Mesenchymal stem cell (in vitro differentiated cells and primary cell): ENCODE results near the gene NKX6-1.

ENCODE experiments used
- DNase-seq: peaks from one replicate; pipeline ENCODE4 v3.0.0-alpha.2; 2013
- H2AFZ ChIP-seq: one replicate; pipeline ENCODE4 v1.6.1; 2013; ENCODE audit warnings: low read depth, mild to moderate bottlenecking, control low read depth, inconsistent platforms, low read length, moderate library complexity
- H2AK5ac ChIP-seq: 2 replicates; pipeline ENCODE4 v1.6.1; 2013; ENCODE audit warnings: low read length, moderate library complexity, mild to moderate bottlenecking, inconsistent platforms; ENCODE audit not compliant: severe bottlenecking
- H2BK120ac ChIP-seq: one replicate; pipeline ENCODE4 v1.6.1; 2013; ENCODE audit warnings: low read depth, mild to moderate bottlenecking, inconsistent platforms, low read length, moderate library complexity
- H2BK12ac ChIP-seq, 2 experiments: one replicate each; pipeline ENCODE4 v1.6.1; 2013; ENCODE audit warnings: inconsistent platforms in 2 of 2, low read length in 2 of 2, mild to moderate bottlenecking in 2 of 2, moderate library complexity in 2 of 2, control low read depth in 1 of 2
- H2BK15ac ChIP-seq: one replicate; pipeline ENCODE4 v1.6.1; 2013; ENCODE audit warnings: mild to moderate bottlenecking, low read depth, inconsistent platforms; ENCODE audit not compliant: poor library complexity, severe bottlenecking
- H2BK5ac ChIP-seq: 2 replicates; pipeline ENCODE4 v1.6.1; 2013; ENCODE audit warnings: low read depth, mild to moderate bottlenecking, low read length, control low read depth, inconsistent platforms; ENCODE audit not compliant: poor library complexity, severe bottlenecking
- H3K14ac ChIP-seq, 2 experiments: one replicate each; pipeline ENCODE4 v1.6.1; 2013; ENCODE audit warnings: inconsistent platforms in 2 of 2, low read length in 2 of 2, control low read depth in 1 of 2, mild to moderate bottlenecking in 1 of 2, moderate library complexity in 1 of 2
- H3K18ac ChIP-seq, 2 experiments: one replicate each; pipeline ENCODE4 v1.6.1; 2013; ENCODE audit warnings: inconsistent platforms in 2 of 2, low read length in 2 of 2, control low read depth in 1 of 2, low read depth in 1 of 2, mild to moderate bottlenecking in 1 of 2
- H3K23ac ChIP-seq, 2 experiments: one replicate each; pipeline ENCODE4 v1.6.1; 2013; ENCODE audit warnings: inconsistent platforms in 2 of 2, low read length in 2 of 2, mild to moderate bottlenecking in 2 of 2, moderate library complexity in 2 of 2, control low read depth in 1 of 2
- H3K27ac ChIP-seq: 2 replicates; pipeline ENCODE4 v1.5.1; 2013; ENCODE audit warnings: mild to moderate bottlenecking, moderate library complexity, low read length, control low read depth, inconsistent platforms; ENCODE audit not compliant: poor library complexity, severe bottlenecking
- H3K27me3 ChIP-seq, 2 experiments: 2 replicates each; pipeline versions ENCODE4 v1.6.1 to v1.7.0; 2013; ENCODE audit warnings: low read length in 2 of 2, mild to moderate bottlenecking in 2 of 2, moderate library complexity in 2 of 2, control low read depth in 1 of 2, inconsistent platforms in 1 of 2; ENCODE audit not compliant: control insufficient read depth in 1 of 2, insufficient read depth in 1 of 2
- H3K36me3 ChIP-seq, 2 experiments: 2 replicates each; pipeline versions ENCODE4 v1.6.1 to v1.7.0; 2013; ENCODE audit warnings: low read length in 2 of 2, control low read depth in 1 of 2, inconsistent platforms in 1 of 2, low read depth in 1 of 2, mild to moderate bottlenecking in 1 of 2; ENCODE audit not compliant: insufficient read depth in 2 of 2, control insufficient read depth in 1 of 2
- H3K4ac ChIP-seq, 2 experiments: one replicate each; pipeline ENCODE4 v1.6.1; 2013; ENCODE audit warnings: inconsistent platforms in 2 of 2, low read length in 2 of 2, mild to moderate bottlenecking in 2 of 2, moderate library complexity in 2 of 2, control low read depth in 1 of 2, low read depth in 1 of 2
- H3K4me1 ChIP-seq: 2 replicates; pipeline ENCODE4 v1.6.1; 2013; ENCODE audit warnings: low read depth, low read length, control low read depth; ENCODE audit not compliant: control insufficient read depth, insufficient read depth
- H3K4me2 ChIP-seq: 2 replicates; pipeline ENCODE4 v1.6.1; 2013; ENCODE audit warnings: low read length, mild to moderate bottlenecking, inconsistent platforms; ENCODE audit not compliant: poor library complexity, severe bottlenecking
- H3K4me3 ChIP-seq, 2 experiments: 2 replicates each; pipeline versions ENCODE4 v1.5.1 to v1.7.0; 2013; ENCODE audit warnings: low read length in 2 of 2, mild to moderate bottlenecking in 2 of 2, control low read depth in 1 of 2, low read depth in 1 of 2; ENCODE audit not compliant: insufficient read depth in 1 of 2
- H3K79me1 ChIP-seq: replicated peaks from 2 replicates; pipeline ENCODE4 v1.6.1; 2013; ENCODE audit warnings: mild to moderate bottlenecking, control low read depth, low read length, inconsistent platforms; ENCODE audit not compliant: poor library complexity, severe bottlenecking
- H3K9ac ChIP-seq: 2 replicates; pipeline ENCODE4 v1.7.0; 2013; ENCODE audit warnings: mild to moderate bottlenecking, low read length, moderate library complexity
- H3K9me3 ChIP-seq: 2 replicates; pipeline ENCODE4 v1.7.0; 2013; ENCODE audit warnings: mild to moderate bottlenecking, low read length; ENCODE audit not compliant: control insufficient read depth
- H4K8ac ChIP-seq: one replicate; pipeline ENCODE4 v1.6.1; 2013; ENCODE audit warnings: inconsistent platforms, mild to moderate bottlenecking, low read length, moderate library complexity
- H4K91ac ChIP-seq: one replicate; pipeline ENCODE4 v1.6.1; 2013; ENCODE audit warnings: mild to moderate bottlenecking, low read length, inconsistent platforms
- WGBS: methylation state at CpG from one replicate; pipeline ENCODE4 v1.1.7; 2013; ENCODE audit warnings: mixed read lengths; 5-methylcytosine and 5-hydroxymethylcytosine counted together

NKX6-1 gene

DNA sequence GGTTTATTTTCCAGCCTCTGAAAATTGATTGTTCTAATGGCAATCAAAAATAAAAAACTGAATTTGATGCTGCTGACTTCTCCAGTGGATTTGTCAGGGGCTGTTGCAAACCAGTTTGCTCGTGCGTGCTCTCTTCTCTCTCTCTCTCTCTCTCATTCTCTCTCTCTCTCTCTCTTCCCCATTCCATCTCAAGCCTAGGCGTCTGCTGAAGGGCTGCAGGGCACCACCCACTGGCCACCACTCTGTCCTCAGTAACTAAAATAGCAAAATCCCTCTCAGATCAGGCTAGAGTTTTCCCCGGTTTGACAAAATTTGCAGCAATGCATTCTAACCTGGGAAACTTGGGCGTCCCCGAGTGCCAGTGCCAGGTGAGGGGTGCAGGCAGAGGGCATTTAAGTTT lies 19.4 kb downstream of the NKX6-1 start:
- DNase-seq, result no peak
- H2BK5ac ChIP-seq, result no peak overlapping the region
- no peak overlapping the region for H3K18ac ChIP-seq
- no peak overlapping the region for H2BK120ac ChIP-seq
- no peak overlapping the region for H3K9ac ChIP-seq
- H2BK15ac ChIP-seq, result no peak overlapping the region
- H3K4me3 ChIP-seq, result no peak overlapping the region
- no peaks in the 10 kb centered on the region for H3K36me3 ChIP-seq
- no peak overlapping the region for H4K8ac ChIP-seq
- no peak overlapping the region for H3K27ac ChIP-seq
- WGBS, result 24% methylated on average over 6 of the region's 6 CpGs
- H2AK5ac ChIP-seq, result no peak overlapping the region
- H3K4ac ChIP-seq, result no peak overlapping the region
- H3K4me2 ChIP-seq, result no peak overlapping the region
- no peak overlapping the region for H2AFZ ChIP-seq
- H3K27me3 ChIP-seq, result peaks cover 52 to 79% of the 10 kb centered on the region in 2 experiments
- no peaks in the 10 kb centered on the region for H3K9me3 ChIP-seq
- no peak overlapping the region for H3K23ac ChIP-seq
- H4K91ac ChIP-seq, result no peak overlapping the region
- no peaks in the 10 kb centered on the region for H3K79me1 ChIP-seq
- H3K4me1 ChIP-seq, result peaks cover 14% of the 10 kb centered on the region
- no peak overlapping the region for H3K14ac ChIP-seq
- H2BK12ac ChIP-seq, result no peak overlapping the region

- H4K91ac ChIP-seq, result no peak overlapping the region
- H3K27ac ChIP-seq, result no peak overlapping the region
- 100% methylated on average over 1 of the region's 1 CpG for WGBS
- H3K18ac ChIP-seq, result no peak overlapping the region
- H3K36me3 ChIP-seq, result no peaks in the 10 kb centered on the region
- no peak overlapping the region for H2BK15ac ChIP-seq
- peaks cover 33 to 73% of the 10 kb centered on the region in 2 experiments for H3K27me3 ChIP-seq
- no peaks in the 10 kb centered on the region for H3K9me3 ChIP-seq
- H3K4me1 ChIP-seq, result peaks cover 9% of the 10 kb centered on the region
- no peak overlapping the region for H2BK5ac ChIP-seq
- H2AFZ ChIP-seq, result no peak overlapping the region
- no peak overlapping the region for H4K8ac ChIP-seq
- no peak overlapping the region for H2BK12ac ChIP-seq
- H3K23ac ChIP-seq, result no peak overlapping the region
- H3K4me3 ChIP-seq, result no peak overlapping the region
- no peak for DNase-seq
- no peak overlapping the region for H3K4me2 ChIP-seq
- no peak overlapping the region for H3K4ac ChIP-seq
- H2BK120ac ChIP-seq, result no peak overlapping the region
- H2AK5ac ChIP-seq, result no peak overlapping the region
- no peak overlapping the region for H3K9ac ChIP-seq
- no peak overlapping the region for H3K14ac ChIP-seq
- H3K79me1 ChIP-seq, result no peaks in the 10 kb centered on the region
Observed at GRCh38 chr4:84477738-84478137, 21.4 kb downstream of the NKX6-1 start.

- H3K4ac ChIP-seq, result no peak overlapping the region
- H2BK15ac ChIP-seq, result no peak overlapping the region
- H2BK12ac ChIP-seq, result no peak overlapping the region
- DNase-seq, result no peak
- H4K91ac ChIP-seq, result no peak overlapping the region
- H2BK120ac ChIP-seq, result no peak overlapping the region
- no peak overlapping the region for H3K9ac ChIP-seq
- no peak overlapping the region for H3K23ac ChIP-seq
- H2AFZ ChIP-seq, result no peak overlapping the region
- H4K8ac ChIP-seq, result no peak overlapping the region
- no peak overlapping the region for H3K4me3 ChIP-seq
- no peak overlapping the region for H3K14ac ChIP-seq
- H3K27ac ChIP-seq, result no peak overlapping the region
- no peak overlapping the region for H3K4me2 ChIP-seq
- H3K18ac ChIP-seq, result no peak overlapping the region
- H3K36me3 ChIP-seq, result no peaks in the 10 kb centered on the region
- H2BK5ac ChIP-seq, result no peak overlapping the region
- no peak overlapping the region for H2AK5ac ChIP-seq
- H3K27me3 ChIP-seq, result peaks cover 0 to 39% of the 10 kb centered on the region in 2 experiments
- H3K9me3 ChIP-seq, result no peaks in the 10 kb centered on the region
- H3K4me1 ChIP-seq, result no peaks in the 10 kb centered on the region
- no peaks in the 10 kb centered on the region for H3K79me1 ChIP-seq
Observed at GRCh38 chr4:84474107-84474506, 25.0 kb downstream of the NKX6-1 start.

- Histone ChIP-seq H3K4me3 (no peak overlapping the region), H3K18ac (no peak overlapping the region), H3K14ac (no peak overlapping the region), H2BK120ac (no peak overlapping the region), H3K27ac (no peak overlapping the region), H2BK15ac (no peak overlapping the region), H2BK12ac (no peak overlapping the region), H4K91ac (no peak overlapping the region), H2BK5ac (no peak overlapping the region), H3K23ac (no peak overlapping the region), H2AK5ac (no peak overlapping the region), H4K8ac (no peak overlapping the region), H3K4me2 (no peak overlapping the region), H3K9ac (no peak overlapping the region), H3K79me1 (no peaks in the 10 kb centered on the region), H3K27me3 (peaks cover 0 to 33% of the 10 kb centered on the region in 2 experiments), H3K4ac (no peak overlapping the region), H3K9me3 (no peaks in the 10 kb centered on the region), H3K4me1 (no peaks in the 10 kb centered on the region), H2AFZ (no peak overlapping the region), H3K36me3 (no peaks in the 10 kb centered on the region)
- no peak for DNase-seq
Observed at GRCh38 chr4:84472154-84472553, 26.9 kb downstream of the NKX6-1 start.
